ENCODE results near the gene LRP1. TPM values are rescaled to one million over a fixed set of nuclear protein-coding genes. Genes with fewer than 3 reads are reported as not detected.

LRP1 gene
- total RNA-seq, 1 experiment from 2014 or later: 9.0 TPM

DNA sequence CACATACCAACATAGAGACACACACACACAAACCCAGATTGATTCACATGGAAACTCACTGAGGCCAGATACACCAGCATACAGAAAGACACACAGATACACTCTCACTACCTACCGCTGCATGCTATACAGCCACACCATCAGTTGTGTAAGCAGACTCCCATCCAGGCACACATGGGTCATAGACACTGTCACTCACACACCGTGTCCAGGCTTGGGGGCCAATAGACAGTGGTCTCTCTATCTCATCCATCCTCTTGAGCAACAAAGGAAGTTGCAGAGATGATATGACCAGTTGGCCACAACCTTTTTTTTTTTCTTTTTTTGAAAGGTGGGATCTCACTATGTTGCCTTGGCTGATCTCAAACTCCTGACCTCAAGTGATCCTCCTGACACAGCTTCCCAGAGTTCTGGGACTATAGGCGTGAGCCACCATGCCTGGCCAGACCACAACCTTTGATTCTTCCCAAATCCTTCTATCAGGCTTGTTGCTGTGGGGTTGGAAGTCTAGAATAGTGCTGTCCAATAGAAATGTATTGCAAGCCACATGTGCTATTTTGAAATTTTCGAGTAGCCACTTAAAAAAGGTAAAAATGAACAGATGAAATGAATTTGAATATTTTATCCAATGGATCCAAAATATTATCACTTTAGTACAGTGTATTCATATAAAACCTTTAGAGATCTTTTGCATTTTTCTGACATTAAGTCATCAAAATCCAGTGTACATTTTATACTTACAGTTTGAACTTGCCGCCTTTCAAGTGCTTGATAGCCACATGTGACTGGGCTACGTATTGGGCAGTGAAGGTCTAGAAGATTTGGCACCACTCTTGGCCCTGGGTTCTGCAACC is 11.7 kb downstream of the LRP1 start:
- ATAC-seq (no peak), DNase-seq (ENCODE audit: low read depth, low spot score) (no peak)
- H3K27me3 ChIP-seq (ENCODE audit: control insufficient read depth, insufficient read depth, low read length): no peaks in the 10 kb centered on the region
- intact Hi-C loops (cut with micrococcal nuclease; ENCODE audit: unreplicated experiment) (no loop called here), in situ Hi-C loops (cut with HindIII; ENCODE audit: low pct_unique_long_range_greater_than_20kb, low sequenced_read_pairs) (no loop called here)
- H3K4me3 ChIP-seq (ENCODE audit: low read depth in 2 of 2, low read length in 2 of 2): no peak overlapping the region
- no peaks in the 10 kb centered on the region for H3K36me3 ChIP-seq (ENCODE audit: control insufficient read depth, insufficient read depth, low read length)
- no peaks in the 10 kb centered on the region for H3K4me1 ChIP-seq (ENCODE audit: control insufficient read depth, insufficient read depth, low read length)
- TF ChIP-seq, protein P1, sequence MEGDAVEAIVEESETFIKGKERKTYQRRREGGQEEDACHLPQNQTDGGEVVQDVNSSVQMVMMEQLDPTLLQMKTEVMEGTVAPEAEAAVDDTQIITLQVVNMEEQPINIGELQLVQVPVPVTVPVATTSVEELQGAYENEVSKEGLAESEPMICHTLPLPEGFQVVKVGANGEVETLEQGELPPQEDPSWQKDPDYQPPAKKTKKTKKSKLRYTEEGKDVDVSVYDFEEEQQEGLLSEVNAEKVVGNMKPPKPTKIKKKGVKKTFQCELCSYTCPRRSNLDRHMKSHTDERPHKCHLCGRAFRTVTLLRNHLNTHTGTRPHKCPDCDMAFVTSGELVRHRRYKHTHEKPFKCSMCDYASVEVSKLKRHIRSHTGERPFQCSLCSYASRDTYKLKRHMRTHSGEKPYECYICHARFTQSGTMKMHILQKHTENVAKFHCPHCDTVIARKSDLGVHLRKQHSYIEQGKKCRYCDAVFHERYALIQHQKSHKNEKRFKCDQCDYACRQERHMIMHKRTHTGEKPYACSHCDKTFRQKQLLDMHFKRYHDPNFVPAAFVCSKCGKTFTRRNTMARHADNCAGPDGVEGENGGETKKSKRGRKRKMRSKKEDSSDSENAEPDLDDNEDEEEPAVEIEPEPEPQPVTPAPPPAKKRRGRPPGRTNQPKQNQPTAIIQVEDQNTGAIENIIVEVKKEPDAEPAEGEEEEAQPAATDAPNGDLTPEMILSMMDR (IDR thresholded peaks at IDR 0.05): no peak
- no peak for TF ChIP-seq POLR2AphosphoS5 (IDR thresholded peaks at IDR 0.05; ENCODE audit: low read depth, low read length)
- H3K27ac ChIP-seq (ENCODE audit: low read length): no peak overlapping the region
- CTCF ChIA-PET: no interaction called here
- POLR2A ChIA-PET: no interaction called here
- no TSS peak for BruUV-seq (replicated peaks)
- no peaks in the 10 kb centered on the region for H3K9me3 ChIP-seq (ENCODE audit: control insufficient read depth, insufficient read depth, low read depth, low read length)

DNA sequence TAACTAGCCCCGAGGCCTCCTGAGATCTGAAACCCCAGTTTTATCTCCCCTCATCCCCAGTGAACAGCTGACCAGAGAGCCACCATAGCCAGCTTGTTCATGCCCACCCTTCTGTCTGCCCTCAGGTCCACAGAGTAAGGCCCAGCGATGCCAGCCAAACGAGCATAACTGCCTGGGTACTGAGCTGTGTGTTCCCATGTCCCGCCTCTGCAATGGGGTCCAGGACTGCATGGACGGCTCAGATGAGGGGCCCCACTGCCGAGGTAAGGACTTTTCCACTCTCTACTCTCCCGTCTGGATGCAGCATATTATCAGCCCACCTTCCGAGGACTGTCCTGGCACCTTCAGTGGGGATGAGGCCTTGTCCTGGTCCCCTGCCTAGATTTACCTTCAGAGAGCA is 13.0 kb downstream of the LRP1 start:
- no peaks in the 10 kb centered on the region for H3K36me3 ChIP-seq (ENCODE audit: control insufficient read depth, insufficient read depth, low read length)
- ATAC-seq (no peak), DNase-seq (ENCODE audit: low read depth, low spot score) (no peak)
- intact Hi-C loops (cut with micrococcal nuclease; ENCODE audit: unreplicated experiment) (no loop called here), in situ Hi-C loops (cut with HindIII; ENCODE audit: low pct_unique_long_range_greater_than_20kb, low sequenced_read_pairs) (no loop called here)
- H3K27ac ChIP-seq (ENCODE audit: low read length): no peak overlapping the region
- no TSS peak for BruUV-seq (replicated peaks)
- TF ChIP-seq POLR2AphosphoS5 (IDR thresholded peaks at IDR 0.05; ENCODE audit: low read depth, low read length): no peak
- no peaks in the 10 kb centered on the region for H3K4me1 ChIP-seq (ENCODE audit: control insufficient read depth, insufficient read depth, low read length)
- no peaks in the 10 kb centered on the region for H3K27me3 ChIP-seq (ENCODE audit: control insufficient read depth, insufficient read depth, low read length)
- ChIA-PET CTCF (no interaction called here), POLR2A (no interaction called here)
- no peak overlapping the region for H3K4me3 ChIP-seq (ENCODE audit: low read depth in 2 of 2, low read length in 2 of 2)
- H3K9me3 ChIP-seq (ENCODE audit: control insufficient read depth, insufficient read depth, low read depth, low read length): no peaks in the 10 kb centered on the region

DNA sequence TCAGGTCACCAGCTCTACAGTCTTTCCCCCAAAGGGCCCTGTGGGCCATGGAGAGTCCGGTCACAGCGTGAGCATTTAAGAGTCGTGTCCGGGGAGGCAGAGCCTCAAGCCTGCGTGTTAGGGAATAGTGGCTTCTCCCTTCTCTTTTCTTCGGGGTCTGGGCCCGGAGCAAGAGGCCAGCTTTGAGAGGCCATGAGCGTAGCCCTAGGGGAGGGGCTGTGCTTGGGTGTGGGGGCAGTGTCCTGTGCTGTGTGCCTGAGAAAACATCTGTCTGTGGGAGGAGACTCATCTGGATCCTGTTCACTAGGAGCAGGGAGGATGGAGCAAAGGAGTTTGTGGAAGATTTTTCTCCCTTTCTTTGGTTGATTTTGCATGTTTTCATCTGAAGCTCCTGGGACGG is 13.8 kb downstream of the LRP1 start:
- no peak for ATAC-seq
- ChIA-PET POLR2A (no interaction called here), CTCF (no interaction called here)
- no peak overlapping the region for H3K27ac ChIP-seq (ENCODE audit: low read length)
- TF ChIP-seq, protein P1 (IDR thresholded peaks at IDR 0.05): no peak
- no TSS peak for BruUV-seq (replicated peaks)
- H3K36me3 ChIP-seq (ENCODE audit: control insufficient read depth, insufficient read depth, low read length): no peaks in the 10 kb centered on the region
- no peaks in the 10 kb centered on the region for H3K9me3 ChIP-seq (ENCODE audit: control insufficient read depth, insufficient read depth, low read depth, low read length)
- in situ Hi-C loops (cut with HindIII; ENCODE audit: low pct_unique_long_range_greater_than_20kb, low sequenced_read_pairs) (no loop called here), intact Hi-C loops (cut with micrococcal nuclease; ENCODE audit: unreplicated experiment) (no loop called here)
- no peaks in the 10 kb centered on the region for H3K4me1 ChIP-seq (ENCODE audit: control insufficient read depth, insufficient read depth, low read length)
- no peak overlapping the region for H3K4me3 ChIP-seq (ENCODE audit: low read depth in 2 of 2, low read length in 2 of 2)
- DNase-seq (ENCODE audit: low read depth, low spot score): no peak
- no peaks in the 10 kb centered on the region for H3K27me3 ChIP-seq (ENCODE audit: control insufficient read depth, insufficient read depth, low read length)

DNA sequence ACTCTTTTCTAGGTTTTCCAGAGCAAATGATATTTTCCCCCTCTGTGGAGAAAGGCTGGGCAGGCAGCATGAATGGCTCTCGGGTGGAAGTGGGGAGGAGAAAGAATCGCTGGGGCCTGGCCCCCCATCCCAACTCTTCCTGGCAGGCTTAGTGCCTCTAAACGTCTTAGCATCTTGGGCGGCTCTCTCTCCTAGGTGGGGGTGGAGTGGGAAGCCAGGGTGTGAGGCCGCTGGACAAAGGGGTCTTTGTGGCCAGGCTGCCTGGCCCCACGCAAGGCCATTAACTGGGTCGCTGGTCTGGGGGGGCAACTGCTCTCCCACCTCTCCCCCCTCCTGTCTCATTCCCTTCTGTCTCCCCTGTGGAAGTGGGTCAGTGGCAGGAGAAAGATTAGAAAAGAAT is 14.4 kb downstream of the LRP1 start:
- H3K4me1 ChIP-seq (ENCODE audit: control insufficient read depth, insufficient read depth, low read length): no peaks in the 10 kb centered on the region
- intact Hi-C loops (cut with micrococcal nuclease; ENCODE audit: unreplicated experiment) (no loop called here), in situ Hi-C loops (cut with HindIII; ENCODE audit: low pct_unique_long_range_greater_than_20kb, low sequenced_read_pairs) (no loop called here)
- CTCF ChIA-PET: no interaction called here
- H3K4me3 ChIP-seq (ENCODE audit: low read depth in 2 of 2, low read length in 2 of 2): no peak overlapping the region
- no peaks in the 10 kb centered on the region for H3K27me3 ChIP-seq (ENCODE audit: control insufficient read depth, insufficient read depth, low read length)
- ATAC-seq: no peak
- no peak for DNase-seq (ENCODE audit: low read depth, low spot score)
- no peaks in the 10 kb centered on the region for H3K36me3 ChIP-seq (ENCODE audit: control insufficient read depth, insufficient read depth, low read length)
- BruUV-seq (replicated peaks): no TSS peak
- TF ChIP-seq TCF7L2 (IDR thresholded peaks at IDR 0.05; ENCODE audit: low read depth, low read length) (no peak), SIN3A (IDR thresholded peaks at IDR 0.05; ENCODE audit: borderline replicate concordance, insufficient read depth, low read depth, low read length) (no peak), POLR2AphosphoS5 (IDR thresholded peaks at IDR 0.05; ENCODE audit: low read depth, low read length) (no peak)
- TF ChIP-seq, protein P2, sequence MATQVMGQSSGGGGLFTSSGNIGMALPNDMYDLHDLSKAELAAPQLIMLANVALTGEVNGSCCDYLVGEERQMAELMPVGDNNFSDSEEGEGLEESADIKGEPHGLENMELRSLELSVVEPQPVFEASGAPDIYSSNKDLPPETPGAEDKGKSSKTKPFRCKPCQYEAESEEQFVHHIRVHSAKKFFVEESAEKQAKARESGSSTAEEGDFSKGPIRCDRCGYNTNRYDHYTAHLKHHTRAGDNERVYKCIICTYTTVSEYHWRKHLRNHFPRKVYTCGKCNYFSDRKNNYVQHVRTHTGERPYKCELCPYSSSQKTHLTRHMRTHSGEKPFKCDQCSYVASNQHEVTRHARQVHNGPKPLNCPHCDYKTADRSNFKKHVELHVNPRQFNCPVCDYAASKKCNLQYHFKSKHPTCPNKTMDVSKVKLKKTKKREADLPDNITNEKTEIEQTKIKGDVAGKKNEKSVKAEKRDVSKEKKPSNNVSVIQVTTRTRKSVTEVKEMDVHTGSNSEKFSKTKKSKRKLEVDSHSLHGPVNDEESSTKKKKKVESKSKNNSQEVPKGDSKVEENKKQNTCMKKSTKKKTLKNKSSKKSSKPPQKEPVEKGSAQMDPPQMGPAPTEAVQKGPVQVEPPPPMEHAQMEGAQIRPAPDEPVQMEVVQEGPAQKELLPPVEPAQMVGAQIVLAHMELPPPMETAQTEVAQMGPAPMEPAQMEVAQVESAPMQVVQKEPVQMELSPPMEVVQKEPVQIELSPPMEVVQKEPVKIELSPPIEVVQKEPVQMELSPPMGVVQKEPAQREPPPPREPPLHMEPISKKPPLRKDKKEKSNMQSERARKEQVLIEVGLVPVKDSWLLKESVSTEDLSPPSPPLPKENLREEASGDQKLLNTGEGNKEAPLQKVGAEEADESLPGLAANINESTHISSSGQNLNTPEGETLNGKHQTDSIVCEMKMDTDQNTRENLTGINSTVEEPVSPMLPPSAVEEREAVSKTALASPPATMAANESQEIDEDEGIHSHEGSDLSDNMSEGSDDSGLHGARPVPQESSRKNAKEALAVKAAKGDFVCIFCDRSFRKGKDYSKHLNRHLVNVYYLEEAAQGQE (IDR thresholded peaks at IDR 0.05; ENCODE audit: insufficient read depth in 1 of 2, low read depth in 2 of 2, low read length in 1 of 2): no peak
- TF ChIP-seq, protein P1 (IDR thresholded peaks at IDR 0.05): no peak
- no peaks in the 10 kb centered on the region for H3K9me3 ChIP-seq (ENCODE audit: control insufficient read depth, insufficient read depth, low read depth, low read length)
- no peak overlapping the region for H3K27ac ChIP-seq (ENCODE audit: low read length)
- POLR2A ChIA-PET: no interaction called here
